GM12874 (cell line): Measurements from ENCODE around the gene RSL24D1.

Experiments
- TF ChIP-seq, protein P1 (sequence below): IDR thresholded peaks from 2 replicates; pipeline ENCODE4 v1.5.1; 2011; ENCODE audit warnings: low read depth, mild to moderate bottlenecking, control low read depth, low read length, moderate library complexity; ENCODE audit not compliant: insufficient read depth

The RSL24D1 gene

GRCh38 chr15:55196458-55197361 lies at the start of gene RSL24D1:
Gene RSL24D1, minus strand, starts transcription at chr15:55196941. Its CDS starts 51 bp downstream, at chr15:55196890.
- TF ChIP-seq, protein P1, sequence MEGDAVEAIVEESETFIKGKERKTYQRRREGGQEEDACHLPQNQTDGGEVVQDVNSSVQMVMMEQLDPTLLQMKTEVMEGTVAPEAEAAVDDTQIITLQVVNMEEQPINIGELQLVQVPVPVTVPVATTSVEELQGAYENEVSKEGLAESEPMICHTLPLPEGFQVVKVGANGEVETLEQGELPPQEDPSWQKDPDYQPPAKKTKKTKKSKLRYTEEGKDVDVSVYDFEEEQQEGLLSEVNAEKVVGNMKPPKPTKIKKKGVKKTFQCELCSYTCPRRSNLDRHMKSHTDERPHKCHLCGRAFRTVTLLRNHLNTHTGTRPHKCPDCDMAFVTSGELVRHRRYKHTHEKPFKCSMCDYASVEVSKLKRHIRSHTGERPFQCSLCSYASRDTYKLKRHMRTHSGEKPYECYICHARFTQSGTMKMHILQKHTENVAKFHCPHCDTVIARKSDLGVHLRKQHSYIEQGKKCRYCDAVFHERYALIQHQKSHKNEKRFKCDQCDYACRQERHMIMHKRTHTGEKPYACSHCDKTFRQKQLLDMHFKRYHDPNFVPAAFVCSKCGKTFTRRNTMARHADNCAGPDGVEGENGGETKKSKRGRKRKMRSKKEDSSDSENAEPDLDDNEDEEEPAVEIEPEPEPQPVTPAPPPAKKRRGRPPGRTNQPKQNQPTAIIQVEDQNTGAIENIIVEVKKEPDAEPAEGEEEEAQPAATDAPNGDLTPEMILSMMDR = peak; percentile 50

DNA sequence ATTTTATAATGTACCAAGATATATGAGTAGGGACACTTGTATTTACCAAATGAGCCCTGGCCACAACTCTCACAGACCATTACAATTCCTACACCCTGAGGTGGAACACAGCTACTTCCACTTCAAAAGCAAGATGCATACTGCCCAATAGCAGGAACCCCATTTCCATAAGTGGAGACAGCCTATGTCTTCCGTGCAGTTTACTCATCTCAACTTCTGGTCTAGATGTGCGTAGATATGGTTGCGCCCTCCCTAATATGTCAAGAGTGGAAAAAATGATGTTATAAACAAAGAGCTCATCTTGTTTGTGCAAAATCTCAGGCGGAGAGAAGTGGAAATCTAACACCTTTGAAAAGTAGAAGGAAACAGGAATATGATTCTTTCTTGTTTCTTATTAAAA lies 48.3 kb upstream of the RSL24D1 start:
- TF ChIP-seq, protein P1 = no peak

DNA sequence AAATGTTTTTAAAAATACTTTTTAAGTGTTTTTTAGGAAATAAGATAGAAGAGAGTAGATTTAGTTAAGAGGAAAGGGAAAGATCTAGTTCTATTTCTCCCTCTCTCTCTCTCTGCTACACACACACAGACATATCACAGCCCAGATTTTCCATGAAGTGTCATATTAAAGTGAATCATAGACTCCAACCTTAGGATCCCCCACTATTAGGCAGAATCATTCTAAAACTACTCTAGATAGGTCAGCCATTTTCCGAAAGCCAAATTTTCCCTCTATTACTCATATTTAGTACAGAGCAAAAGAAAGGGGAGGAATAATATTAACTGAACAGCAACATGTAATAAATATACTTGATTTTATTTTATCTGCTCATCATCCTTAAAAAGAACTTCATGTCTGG lies 45.1 kb upstream of the RSL24D1 start:
- TF ChIP-seq, protein P1 = no peak

GRCh38 chr15:55241186-55241585 lies 44.4 kb upstream of the RSL24D1 start:
- TF ChIP-seq, protein P1 = no peak

DNA sequence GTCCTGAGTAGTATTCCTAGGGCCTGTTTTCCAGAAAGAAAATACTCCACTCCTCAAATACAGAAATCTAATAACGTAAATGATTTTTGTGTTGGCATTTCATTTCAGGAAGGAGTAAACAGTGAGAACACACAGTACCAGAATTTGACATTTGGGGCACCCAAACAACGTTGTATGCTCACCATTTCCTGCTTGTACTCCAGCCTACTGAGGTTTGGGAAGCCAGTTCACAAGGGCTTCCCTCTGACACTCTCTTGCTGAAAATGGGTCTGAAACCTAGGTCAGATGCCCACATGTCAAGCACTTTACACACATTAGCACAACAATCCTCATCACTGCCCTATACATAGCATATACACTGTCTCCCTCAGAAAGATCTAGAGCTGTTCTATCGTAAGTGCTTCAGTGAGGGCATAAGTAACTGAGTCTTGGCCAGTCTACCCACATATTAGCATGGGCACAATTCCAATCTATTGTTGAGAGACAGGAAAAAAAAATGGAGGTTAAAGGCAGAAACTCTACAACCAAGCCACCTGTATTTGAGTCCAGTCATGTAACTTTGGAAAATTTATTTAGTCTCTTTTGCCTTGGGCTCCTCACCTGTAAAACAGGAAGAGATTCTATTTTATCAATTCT lies 43.5 kb upstream of the RSL24D1 start:
- TF ChIP-seq, protein P1 = no peak

GRCh38 chr15:55239440-55240124 lies 42.8 kb upstream of the RSL24D1 start:
- TF ChIP-seq, protein P1 = no peak

GRCh38 chr15:55238877-55239276 lies 42.1 kb upstream of the RSL24D1 start:
- TF ChIP-seq, protein P1 = no peak
